GM10266 (cell line): ENCODE results near the gene MEIOB.
"Not testable (repeated sequence)": the region's sequence is repeated elsewhere in the genome, so short reads cannot be mapped to it uniquely, and the experiment has no call there.

ENCODE experiments used
- DNase-seq: peaks from one replicate; pipeline ENCODE4 v3.0.0; 2012; ENCODE audit errors: extremely low spot score
- TF ChIP-seq, protein P1 (sequence below): IDR thresholded peaks from 2 replicates; pipeline ENCODE4 v1.5.1; 2012; ENCODE audit warnings: mild to moderate bottlenecking, low read depth; ENCODE audit not compliant: control insufficient read depth, insufficient read depth; ENCODE audit errors: missing control alignments

MEIOB gene

DNA sequence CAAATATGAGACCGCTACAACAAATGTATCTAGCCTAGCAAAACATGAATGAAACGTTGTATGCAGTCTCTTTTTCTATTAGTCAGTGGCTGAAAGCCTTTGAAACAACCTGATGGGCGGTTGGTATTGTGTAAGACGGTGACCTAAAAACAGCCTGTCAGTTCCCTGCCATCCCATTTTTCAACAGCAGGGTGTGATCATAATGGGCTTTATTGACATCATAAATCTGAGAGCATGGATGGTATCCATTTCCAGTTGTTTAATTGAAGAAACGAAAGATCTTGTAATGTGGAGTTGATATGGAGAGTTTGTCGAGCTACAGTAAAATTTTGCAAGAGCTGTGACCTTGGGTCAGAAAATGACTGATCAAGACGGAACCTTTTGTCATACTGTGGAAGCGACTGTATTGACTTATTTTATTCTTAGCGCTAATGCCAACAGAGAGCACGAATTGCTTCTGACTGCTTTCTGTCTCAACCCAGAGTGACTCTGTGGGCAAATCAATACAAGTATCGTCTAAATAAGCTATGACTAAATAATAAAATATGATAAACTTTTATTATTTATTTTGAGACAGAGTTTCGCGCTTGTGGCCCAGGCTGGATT, 12.3 kb upstream of the MEIOB start:
- TF ChIP-seq, protein P1, sequence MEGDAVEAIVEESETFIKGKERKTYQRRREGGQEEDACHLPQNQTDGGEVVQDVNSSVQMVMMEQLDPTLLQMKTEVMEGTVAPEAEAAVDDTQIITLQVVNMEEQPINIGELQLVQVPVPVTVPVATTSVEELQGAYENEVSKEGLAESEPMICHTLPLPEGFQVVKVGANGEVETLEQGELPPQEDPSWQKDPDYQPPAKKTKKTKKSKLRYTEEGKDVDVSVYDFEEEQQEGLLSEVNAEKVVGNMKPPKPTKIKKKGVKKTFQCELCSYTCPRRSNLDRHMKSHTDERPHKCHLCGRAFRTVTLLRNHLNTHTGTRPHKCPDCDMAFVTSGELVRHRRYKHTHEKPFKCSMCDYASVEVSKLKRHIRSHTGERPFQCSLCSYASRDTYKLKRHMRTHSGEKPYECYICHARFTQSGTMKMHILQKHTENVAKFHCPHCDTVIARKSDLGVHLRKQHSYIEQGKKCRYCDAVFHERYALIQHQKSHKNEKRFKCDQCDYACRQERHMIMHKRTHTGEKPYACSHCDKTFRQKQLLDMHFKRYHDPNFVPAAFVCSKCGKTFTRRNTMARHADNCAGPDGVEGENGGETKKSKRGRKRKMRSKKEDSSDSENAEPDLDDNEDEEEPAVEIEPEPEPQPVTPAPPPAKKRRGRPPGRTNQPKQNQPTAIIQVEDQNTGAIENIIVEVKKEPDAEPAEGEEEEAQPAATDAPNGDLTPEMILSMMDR = no peak
- no peak for DNase-seq

DNA sequence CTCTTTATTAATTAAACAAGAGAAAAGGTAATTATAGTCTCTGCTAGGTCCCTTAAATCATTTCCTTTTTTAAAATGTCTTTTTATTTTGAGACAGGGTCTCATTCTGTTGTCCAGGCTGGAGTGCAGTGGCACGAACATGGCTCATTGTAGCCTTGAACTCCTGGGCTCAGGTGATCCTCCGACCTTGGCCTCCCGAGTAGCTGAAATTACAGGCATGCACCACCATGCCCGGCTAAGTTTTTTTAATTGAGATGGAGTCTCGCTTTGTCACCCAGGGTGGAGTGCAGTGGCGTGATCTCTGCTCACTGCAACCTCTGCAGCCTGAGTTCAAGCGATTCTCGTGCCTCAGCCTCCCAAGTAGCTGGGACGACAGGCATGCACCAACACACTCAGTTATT, 9.2 kb upstream of the MEIOB start:
- not testable (repeated sequence) for DNase-seq

DNA sequence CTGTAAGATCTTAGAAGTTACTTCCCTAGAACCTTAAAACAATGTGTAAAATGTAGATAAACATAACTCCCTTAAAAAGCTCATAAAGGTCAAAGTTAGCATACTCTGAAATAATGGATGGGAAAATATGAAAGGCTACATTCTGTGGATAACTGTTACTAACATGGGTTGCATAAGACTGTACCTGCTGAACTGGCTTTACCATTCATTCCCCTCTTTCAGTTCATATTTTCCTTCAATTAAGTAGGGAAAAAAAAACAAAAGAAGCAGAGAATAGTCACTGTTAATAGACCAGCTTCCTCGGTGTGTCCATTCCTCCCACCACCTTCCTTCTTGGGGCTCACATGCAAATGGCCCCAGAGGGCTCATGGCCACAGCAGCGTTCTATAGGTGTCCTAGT, 7.5 kb upstream of the MEIOB start:
- no peak for DNase-seq
- TF ChIP-seq, protein P1 = no peak

DNA sequence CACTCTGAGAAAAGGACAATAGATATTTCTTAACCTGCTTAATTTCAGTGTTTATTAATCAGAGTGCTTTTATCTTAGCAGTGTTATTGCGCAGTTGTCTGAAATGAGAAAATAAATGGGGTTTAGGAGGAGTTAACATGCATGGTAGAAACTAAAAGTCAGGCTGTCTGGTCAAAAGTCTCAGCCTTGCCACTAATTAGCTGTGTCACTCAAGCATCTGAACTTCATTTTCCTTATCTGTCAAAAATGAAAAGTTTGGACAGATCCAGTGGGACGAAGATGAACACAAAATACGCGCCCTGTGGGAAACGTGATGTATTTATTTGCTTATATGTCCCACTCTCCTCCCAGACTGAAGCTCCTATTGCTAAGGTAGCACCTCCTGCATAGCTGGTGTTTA, 6.3 kb upstream of the MEIOB start:
- DNase-seq = no peak

DNA sequence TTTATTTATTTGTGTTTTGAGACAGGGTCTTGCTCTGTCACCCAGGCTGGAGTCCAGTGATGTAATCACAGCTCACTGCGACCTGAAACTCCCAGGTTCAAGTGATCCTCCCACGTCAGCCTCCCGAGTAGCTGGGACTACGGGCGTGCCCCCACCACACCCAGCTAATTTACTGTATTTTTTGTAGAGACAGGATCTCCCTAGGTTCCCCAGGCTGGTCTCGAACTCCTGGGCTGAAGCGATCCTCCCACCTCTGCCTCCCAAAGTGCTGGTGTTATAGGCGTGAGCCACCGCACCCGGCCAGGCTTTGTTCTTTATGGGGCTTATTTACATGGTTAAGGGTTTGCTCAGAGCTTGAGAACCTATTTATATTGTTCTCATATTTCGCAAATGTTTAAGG, 5.8 kb upstream of the MEIOB start:
- no peak for DNase-seq
- TF ChIP-seq, protein P1 = no peak

More for the DNA sequence above, 6.3 kb upstream of the MEIOB start:
- TF ChIP-seq, protein P1 = no peak

DNA sequence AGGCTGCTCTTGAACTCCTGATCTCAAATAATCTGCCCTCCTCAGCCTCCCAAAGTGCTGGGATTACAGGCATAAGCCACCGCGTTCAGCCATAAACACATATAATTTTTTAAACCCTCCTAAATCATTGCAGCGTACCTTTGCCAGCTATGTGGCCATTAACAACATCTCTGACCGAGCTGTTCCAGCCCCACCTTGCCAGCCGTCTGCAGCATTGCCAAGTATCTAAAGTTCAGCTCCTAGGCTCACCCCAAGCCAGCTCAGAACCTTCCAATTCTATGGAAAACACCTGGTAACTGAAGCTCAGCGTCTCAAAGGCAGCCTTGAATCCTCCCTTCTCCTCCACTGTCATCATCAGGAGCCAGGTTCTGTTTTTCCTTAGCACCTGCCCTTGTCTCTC, 5.1 kb upstream of the MEIOB start:
- DNase-seq = no peak
- TF ChIP-seq, protein P1 = no peak

DNA sequence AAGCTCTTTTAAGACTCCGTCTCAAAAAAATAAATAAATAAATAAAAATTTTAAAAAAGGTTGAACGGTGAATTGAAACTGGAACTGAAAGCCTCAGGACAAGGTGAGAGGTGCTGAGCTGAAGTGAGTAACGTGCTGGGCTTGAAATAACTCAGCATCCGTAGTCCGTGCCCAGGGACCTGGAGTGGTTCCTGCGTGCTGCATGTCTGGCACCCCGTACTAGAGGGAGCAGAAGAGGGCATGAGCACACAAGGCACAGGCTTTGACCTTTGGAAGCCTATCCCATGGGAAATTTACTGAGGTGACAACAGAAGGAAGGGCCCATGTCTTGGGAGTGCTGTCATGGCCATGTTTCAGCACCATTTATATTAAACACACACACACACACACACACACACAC, 4.5 kb upstream of the MEIOB start:
- peak; percentile 47 for DNase-seq
- TF ChIP-seq, protein P1 = no peak

DNA sequence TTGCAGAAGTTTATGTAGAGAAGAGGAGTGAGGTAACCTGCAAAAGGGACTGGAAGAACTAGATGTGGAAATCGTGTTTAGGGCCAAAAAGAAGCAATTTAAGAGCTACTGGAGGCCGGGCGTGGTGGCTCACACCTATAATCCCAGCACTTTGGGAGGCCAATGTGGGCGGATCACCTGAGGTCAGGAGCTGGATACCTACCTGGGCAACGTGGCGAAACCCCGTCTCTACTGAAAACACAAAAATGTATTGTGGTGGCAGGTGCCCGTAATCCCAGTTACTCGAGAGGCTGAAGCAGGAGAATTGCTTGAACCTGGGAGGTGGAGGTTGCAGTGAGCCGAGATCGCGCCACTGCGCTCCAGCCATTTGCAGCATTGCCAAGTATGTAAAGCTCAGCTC, 4.1 kb upstream of the MEIOB start:
- DNase-seq = not testable (repeated sequence)
